Uterus (tissue), 2 donors: ENCODE measurements around the gene ZNF862.

ENCODE experiments used
- CTCF ChIP-seq, 4 experiments: fragments of 200-600 bp in 2 of 4; fragments of 450-650 bp in 2 of 4; sonication (generic) in 2 of 4; IDR thresholded peaks; one replicate each; pipeline ENCODE4 v1.5.1; 2016 to 2019; ENCODE audit warnings: antibody characterized with exemption in 4 of 4, mild to moderate bottlenecking in 2 of 4, moderate library complexity in 1 of 4
- POLR2A ChIP-seq, 2 donors: fragments of 450-650 bp; IDR thresholded peaks; one replicate each; pipeline ENCODE4 v1.6.1; 2016; ENCODE audit warnings: antibody characterized with exemption in 2 of 2, mild to moderate bottlenecking in 1 of 2, moderate library complexity in 1 of 2

- TF ChIP-seq CTCF (IDR thresholded peaks at IDR 0.05) (no peak), POLR2A (IDR thresholded peaks at IDR 0.05) (no peak)
These were observed 12.5 kb downstream of the ZNF862 start for GRCh38 chr7:149850716-149851115.
